WTC11 (cell line): ENCODE measurements around the gene SLC16A7. TPM values are rescaled to one million over a fixed set of nuclear protein-coding genes. Genes with fewer than 3 reads are reported as not detected.

ENCODE experiments used
- ATAC-seq: fragments of 200-7000 bp; cut with Tn5 transposase; 2 replicates; pipeline ENCODE4 v1.10.0; 2021; ENCODE audit warnings: mild to moderate bottlenecking, moderate library complexity
- CTCF ChIA-PET: fragments of 300-600 bp; sonication (Branson Sonifier 250); formaldehyde crosslinking; loops from one replicate; lab custom pipeline; 2021; ENCODE audit warnings: antibody characterized with exemption; lab: Charles Lee
- POLR2A ChIA-PET: fragments of 350-600 bp; sonication (Branson Sonifier 250); formaldehyde crosslinking; loops from one replicate; lab custom pipeline; 2021; ENCODE audit warnings: antibody characterized with exemption; lab: Charles Lee
- DNase-seq: peaks from one replicate; pipeline ENCODE4 v3.0.0; 2021; ENCODE audit warnings: low spot score
- H3K27ac Mint-ChIP-seq: 2 replicates; pipeline ENCODE4 v1.8.0; 2021; ENCODE audit warnings: mixed read lengths
- H3K27me3 Mint-ChIP-seq: 2 replicates; pipeline ENCODE4 v1.8.0; 2021; ENCODE audit warnings: low read depth, mild to moderate bottlenecking, moderate library complexity, mixed read lengths
- H3K36me3 Mint-ChIP-seq: 2 replicates; pipeline ENCODE4 v1.8.0; 2021; ENCODE audit warnings: mixed read lengths
- H3K4me1 Mint-ChIP-seq: 2 replicates; pipeline ENCODE4 v1.8.0; 2022; ENCODE audit warnings: mixed read lengths
- H3K4me3 Mint-ChIP-seq: 2 replicates; pipeline ENCODE4 v1.8.0; 2021; ENCODE audit warnings: mild to moderate bottlenecking, moderate library complexity, mixed read lengths
- H3K9me3 Mint-ChIP-seq: 2 replicates; pipeline ENCODE4 v1.8.0; 2021; ENCODE audit warnings: mixed read lengths
- ELF4 ChIP-seq: sonication (generic); formaldehyde crosslinking; IDR thresholded peaks from 2 replicates; pipeline ENCODE4 v1.8.1; 2022; ENCODE audit warnings: low read depth, mild to moderate bottlenecking, moderate library complexity, missing genetic modification reagents
- NFATC4 ChIP-seq: fragments of 250-450 bp; sonication (Bioruptor Pico); IDR thresholded peaks from 2 replicates; pipeline ENCODE4 v1.9.0; 2021; ENCODE audit warnings: mild to moderate bottlenecking
- PRRX2 ChIP-seq: fragments of 250-450 bp; sonication (Bioruptor Pico); IDR thresholded peaks from 2 replicates; pipeline ENCODE4 v1.8.0; 2021; ENCODE audit warnings: mild to moderate bottlenecking
- STAT6 ChIP-seq: sonication (generic); formaldehyde crosslinking; conservative IDR thresholded peaks from 2 replicates; pipeline ENCODE4 v1.8.1; 2023; ENCODE audit warnings: mild to moderate bottlenecking, low read depth, missing genetic modification reagents, moderate library complexity
- TP53 ChIP-seq: sonication (generic); formaldehyde crosslinking; IDR thresholded peaks from 2 replicates; pipeline ENCODE4 v1.8.1; 2023; ENCODE audit warnings: mild to moderate bottlenecking, missing genetic modification reagents
- ZNF512 ChIP-seq: sonication (generic); formaldehyde crosslinking; IDR thresholded peaks from 2 replicates; pipeline ENCODE4 v1.8.1; 2022; ENCODE audit warnings: missing genetic modification reagents, borderline replicate concordance
- total RNA-seq: library from RNA; stranded (reverse); gene quantifications from 3 replicates; pipeline ENCODE4 v1.2.3, GENCODE V29; 2021
- TF ChIP-seq, protein P1 (sequence below): sonication (generic); formaldehyde crosslinking; IDR thresholded peaks from 2 replicates; pipeline ENCODE4 v1.8.1; 2022; ENCODE audit warnings: mild to moderate bottlenecking, moderate library complexity, missing genetic modification reagents
- TF ChIP-seq, protein P2 (sequence below): fragments of 250-450 bp; sonication (Bioruptor Pico); conservative IDR thresholded peaks from 2 replicates; pipeline ENCODE4 v1.9.0; 2021; ENCODE audit warnings: mild to moderate bottlenecking
- TF ChIP-seq, protein P3 (sequence below): sonication (generic); formaldehyde crosslinking; IDR thresholded peaks from 2 replicates; pipeline ENCODE4 v1.8.0; 2022; ENCODE audit warnings: mild to moderate bottlenecking, missing genetic modification reagents
- TF ChIP-seq, protein P4 (sequence below): sonication (generic); formaldehyde crosslinking; IDR thresholded peaks from 2 replicates; pipeline ENCODE4 v1.8.1; 2023; ENCODE audit warnings: mild to moderate bottlenecking, missing genetic modification reagents, borderline replicate concordance
- TF ChIP-seq, protein P5 (sequence below): sonication (generic); formaldehyde crosslinking; IDR thresholded peaks from 2 replicates; pipeline ENCODE4 v1.8.0; 2023; ENCODE audit warnings: mild to moderate bottlenecking, missing genetic modification reagents
- TF ChIP-seq, protein P6 (sequence below): sonication (generic); formaldehyde crosslinking; IDR thresholded peaks from 2 replicates; pipeline ENCODE4 v1.8.0; 2023; ENCODE audit warnings: missing genetic modification reagents, mild to moderate bottlenecking, borderline replicate concordance

SLC16A7 gene
- total RNA-seq, 1 experiment from 2014 or later: 3.4 TPM

- TF ChIP-seq, protein P1, sequence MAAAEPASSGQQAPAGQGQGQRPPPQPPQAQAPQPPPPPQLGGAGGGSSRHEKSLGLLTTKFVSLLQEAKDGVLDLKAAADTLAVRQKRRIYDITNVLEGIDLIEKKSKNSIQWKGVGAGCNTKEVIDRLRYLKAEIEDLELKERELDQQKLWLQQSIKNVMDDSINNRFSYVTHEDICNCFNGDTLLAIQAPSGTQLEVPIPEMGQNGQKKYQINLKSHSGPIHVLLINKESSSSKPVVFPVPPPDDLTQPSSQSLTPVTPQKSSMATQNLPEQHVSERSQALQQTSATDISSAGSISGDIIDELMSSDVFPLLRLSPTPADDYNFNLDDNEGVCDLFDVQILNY (CRISPR knock-in tag): no peak
- TF ChIP-seq PRRX2: no peak
- TF ChIP-seq, all 79 proteins: peak for 0
These were observed 140.5 kb downstream of the SLC16A7 start (continued) for GRCh38 chr12:59736359-59736758.

- DNase-seq (no peak), ATAC-seq (no peak)
- Mint-ChIP-seq H3K27me3 (no peaks in the 10 kb centered on the region), H3K9me3 (no peaks in the 10 kb centered on the region), H3K4me1 (peaks cover 11% of the 10 kb centered on the region), H3K36me3 (no peaks in the 10 kb centered on the region), H3K27ac (0 out of 2 replicates have a peak overlapping the region, but pooled peaks have one; percentile 7), H3K4me3 (no peak overlapping the region)
- CTCF ChIA-PET: interaction anchor here (1.0 kb wide), 1 partner anchor 218 kb away, joined by 3 read pairs; no protein-coding TSS in a partner anchor
- POLR2A ChIA-PET: no interaction called here
- no peak for TF ChIP-seq ZNF512 (CRISPR knock-in tag)
- TF ChIP-seq, protein P2, sequence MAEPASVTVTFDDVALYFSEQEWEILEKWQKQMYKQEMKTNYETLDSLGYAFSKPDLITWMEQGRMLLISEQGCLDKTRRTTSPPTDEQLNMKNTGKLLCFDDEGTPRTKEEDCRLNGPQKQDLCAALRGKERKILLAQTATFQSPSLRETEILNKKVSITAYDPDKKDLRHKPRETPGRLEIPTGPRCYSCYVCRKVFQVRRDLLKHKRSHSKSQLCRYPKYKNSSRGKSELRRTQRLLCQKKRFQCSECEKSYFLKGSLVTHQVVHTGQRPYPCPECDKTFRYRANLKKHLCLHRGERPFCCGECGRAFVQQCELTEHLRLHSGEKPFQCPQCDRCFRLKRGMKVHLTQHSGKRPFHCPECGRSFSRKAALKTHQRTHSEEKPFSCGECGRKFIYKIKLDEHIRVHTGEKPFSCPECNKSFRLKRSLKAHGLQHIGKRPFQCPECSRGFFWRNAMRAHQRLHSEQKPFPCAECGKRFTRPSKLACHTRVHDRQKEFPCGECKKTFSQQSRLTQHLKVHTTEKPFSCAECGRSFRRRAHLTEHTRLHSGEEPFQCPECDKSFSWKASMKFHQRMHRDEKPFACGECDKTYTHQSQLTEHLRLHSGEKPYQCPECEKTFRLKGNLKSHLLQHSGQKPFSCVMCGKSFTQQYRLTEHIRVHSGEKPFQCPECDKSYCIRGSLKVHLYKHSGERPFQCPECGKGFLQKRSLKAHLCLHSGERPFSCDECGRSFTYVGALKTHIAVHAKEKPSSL (CRISPR knock-in tag): no peak
- TF ChIP-seq, protein P3, sequence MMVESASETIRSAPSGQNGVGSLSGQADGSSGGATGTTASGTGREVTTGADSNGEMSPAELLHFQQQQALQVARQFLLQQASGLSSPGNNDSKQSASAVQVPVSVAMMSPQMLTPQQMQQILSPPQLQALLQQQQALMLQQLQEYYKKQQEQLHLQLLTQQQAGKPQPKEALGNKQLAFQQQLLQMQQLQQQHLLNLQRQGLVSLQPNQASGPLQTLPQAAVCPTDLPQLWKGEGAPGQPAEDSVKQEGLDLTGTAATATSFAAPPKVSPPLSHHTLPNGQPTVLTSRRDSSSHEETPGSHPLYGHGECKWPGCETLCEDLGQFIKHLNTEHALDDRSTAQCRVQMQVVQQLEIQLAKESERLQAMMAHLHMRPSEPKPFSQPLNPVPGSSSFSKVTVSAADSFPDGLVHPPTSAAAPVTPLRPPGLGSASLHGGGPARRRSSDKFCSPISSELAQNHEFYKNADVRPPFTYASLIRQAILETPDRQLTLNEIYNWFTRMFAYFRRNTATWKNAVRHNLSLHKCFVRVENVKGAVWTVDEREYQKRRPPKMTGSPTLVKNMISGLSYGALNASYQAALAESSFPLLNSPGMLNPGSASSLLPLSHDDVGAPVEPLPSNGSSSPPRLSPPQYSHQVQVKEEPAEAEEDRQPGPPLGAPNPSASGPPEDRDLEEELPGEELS (CRISPR knock-in tag): no peak
- no peak for TF ChIP-seq NFATC4 (CRISPR knock-in tag)
- TF ChIP-seq, protein P4, sequence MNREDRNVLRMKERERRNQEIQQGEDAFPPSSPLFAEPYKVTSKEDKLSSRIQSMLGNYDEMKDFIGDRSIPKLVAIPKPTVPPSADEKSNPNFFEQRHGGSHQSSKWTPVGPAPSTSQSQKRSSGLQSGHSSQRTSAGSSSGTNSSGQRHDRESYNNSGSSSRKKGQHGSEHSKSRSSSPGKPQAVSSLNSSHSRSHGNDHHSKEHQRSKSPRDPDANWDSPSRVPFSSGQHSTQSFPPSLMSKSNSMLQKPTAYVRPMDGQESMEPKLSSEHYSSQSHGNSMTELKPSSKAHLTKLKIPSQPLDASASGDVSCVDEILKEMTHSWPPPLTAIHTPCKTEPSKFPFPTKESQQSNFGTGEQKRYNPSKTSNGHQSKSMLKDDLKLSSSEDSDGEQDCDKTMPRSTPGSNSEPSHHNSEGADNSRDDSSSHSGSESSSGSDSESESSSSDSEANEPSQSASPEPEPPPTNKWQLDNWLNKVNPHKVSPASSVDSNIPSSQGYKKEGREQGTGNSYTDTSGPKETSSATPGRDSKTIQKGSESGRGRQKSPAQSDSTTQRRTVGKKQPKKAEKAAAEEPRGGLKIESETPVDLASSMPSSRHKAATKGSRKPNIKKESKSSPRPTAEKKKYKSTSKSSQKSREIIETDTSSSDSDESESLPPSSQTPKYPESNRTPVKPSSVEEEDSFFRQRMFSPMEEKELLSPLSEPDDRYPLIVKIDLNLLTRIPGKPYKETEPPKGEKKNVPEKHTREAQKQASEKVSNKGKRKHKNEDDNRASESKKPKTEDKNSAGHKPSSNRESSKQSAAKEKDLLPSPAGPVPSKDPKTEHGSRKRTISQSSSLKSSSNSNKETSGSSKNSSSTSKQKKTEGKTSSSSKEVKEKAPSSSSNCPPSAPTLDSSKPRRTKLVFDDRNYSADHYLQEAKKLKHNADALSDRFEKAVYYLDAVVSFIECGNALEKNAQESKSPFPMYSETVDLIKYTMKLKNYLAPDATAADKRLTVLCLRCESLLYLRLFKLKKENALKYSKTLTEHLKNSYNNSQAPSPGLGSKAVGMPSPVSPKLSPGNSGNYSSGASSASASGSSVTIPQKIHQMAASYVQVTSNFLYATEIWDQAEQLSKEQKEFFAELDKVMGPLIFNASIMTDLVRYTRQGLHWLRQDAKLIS (CRISPR knock-in tag): no peak
- no peak for TF ChIP-seq TP53 (CRISPR knock-in tag)
- TF ChIP-seq, protein P5, sequence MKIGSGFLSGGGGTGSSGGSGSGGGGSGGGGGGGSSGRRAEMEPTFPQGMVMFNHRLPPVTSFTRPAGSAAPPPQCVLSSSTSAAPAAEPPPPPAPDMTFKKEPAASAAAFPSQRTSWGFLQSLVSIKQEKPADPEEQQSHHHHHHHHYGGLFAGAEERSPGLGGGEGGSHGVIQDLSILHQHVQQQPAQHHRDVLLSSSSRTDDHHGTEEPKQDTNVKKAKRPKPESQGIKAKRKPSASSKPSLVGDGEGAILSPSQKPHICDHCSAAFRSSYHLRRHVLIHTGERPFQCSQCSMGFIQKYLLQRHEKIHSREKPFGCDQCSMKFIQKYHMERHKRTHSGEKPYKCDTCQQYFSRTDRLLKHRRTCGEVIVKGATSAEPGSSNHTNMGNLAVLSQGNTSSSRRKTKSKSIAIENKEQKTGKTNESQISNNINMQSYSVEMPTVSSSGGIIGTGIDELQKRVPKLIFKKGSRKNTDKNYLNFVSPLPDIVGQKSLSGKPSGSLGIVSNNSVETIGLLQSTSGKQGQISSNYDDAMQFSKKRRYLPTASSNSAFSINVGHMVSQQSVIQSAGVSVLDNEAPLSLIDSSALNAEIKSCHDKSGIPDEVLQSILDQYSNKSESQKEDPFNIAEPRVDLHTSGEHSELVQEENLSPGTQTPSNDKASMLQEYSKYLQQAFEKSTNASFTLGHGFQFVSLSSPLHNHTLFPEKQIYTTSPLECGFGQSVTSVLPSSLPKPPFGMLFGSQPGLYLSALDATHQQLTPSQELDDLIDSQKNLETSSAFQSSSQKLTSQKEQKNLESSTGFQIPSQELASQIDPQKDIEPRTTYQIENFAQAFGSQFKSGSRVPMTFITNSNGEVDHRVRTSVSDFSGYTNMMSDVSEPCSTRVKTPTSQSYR: no peak
- TF ChIP-seq ELF4 (CRISPR knock-in tag): no peak
- no peak for TF ChIP-seq STAT6 (CRISPR knock-in tag)
- TF ChIP-seq, protein P6, sequence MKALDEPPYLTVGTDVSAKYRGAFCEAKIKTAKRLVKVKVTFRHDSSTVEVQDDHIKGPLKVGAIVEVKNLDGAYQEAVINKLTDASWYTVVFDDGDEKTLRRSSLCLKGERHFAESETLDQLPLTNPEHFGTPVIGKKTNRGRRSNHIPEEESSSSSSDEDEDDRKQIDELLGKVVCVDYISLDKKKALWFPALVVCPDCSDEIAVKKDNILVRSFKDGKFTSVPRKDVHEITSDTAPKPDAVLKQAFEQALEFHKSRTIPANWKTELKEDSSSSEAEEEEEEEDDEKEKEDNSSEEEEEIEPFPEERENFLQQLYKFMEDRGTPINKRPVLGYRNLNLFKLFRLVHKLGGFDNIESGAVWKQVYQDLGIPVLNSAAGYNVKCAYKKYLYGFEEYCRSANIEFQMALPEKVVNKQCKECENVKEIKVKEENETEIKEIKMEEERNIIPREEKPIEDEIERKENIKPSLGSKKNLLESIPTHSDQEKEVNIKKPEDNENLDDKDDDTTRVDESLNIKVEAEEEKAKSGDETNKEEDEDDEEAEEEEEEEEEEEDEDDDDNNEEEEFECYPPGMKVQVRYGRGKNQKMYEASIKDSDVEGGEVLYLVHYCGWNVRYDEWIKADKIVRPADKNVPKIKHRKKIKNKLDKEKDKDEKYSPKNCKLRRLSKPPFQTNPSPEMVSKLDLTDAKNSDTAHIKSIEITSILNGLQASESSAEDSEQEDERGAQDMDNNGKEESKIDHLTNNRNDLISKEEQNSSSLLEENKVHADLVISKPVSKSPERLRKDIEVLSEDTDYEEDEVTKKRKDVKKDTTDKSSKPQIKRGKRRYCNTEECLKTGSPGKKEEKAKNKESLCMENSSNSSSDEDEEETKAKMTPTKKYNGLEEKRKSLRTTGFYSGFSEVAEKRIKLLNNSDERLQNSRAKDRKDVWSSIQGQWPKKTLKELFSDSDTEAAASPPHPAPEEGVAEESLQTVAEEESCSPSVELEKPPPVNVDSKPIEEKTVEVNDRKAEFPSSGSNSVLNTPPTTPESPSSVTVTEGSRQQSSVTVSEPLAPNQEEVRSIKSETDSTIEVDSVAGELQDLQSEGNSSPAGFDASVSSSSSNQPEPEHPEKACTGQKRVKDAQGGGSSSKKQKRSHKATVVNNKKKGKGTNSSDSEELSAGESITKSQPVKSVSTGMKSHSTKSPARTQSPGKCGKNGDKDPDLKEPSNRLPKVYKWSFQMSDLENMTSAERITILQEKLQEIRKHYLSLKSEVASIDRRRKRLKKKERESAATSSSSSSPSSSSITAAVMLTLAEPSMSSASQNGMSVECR (CRISPR knock-in tag): no peak
These were observed 141.0 kb downstream of the SLC16A7 start for GRCh38 chr12:59736786-59737185.
